Adrenal gland (tissue), 5 donors: ENCODE data around the gene DLG4.

Experiments
- POLR2A ChIP-seq, 2 donors: fragments of 450-650 bp; IDR thresholded peaks; one replicate each; pipeline ENCODE4 v1.6.1; 2017; ENCODE audit warnings: antibody characterized with exemption in 2 of 2, mild to moderate bottlenecking in 2 of 2, moderate library complexity in 1 of 2
- TF ChIP-seq, protein P1 (sequence below), 6 experiments: fragments of 450-650 bp in 4 of 6; fragments of 200-600 bp in 2 of 6; sonication (generic) in 1 of 6; IDR thresholded peaks; 1 replicate in 5 of 6; 2 replicates in 1 of 6; pipeline versions ENCODE4 v1.5.1 to v1.8.0; 2016 to 2021; ENCODE audit warnings: antibody characterized with exemption in 6 of 6, mild to moderate bottlenecking in 2 of 6, moderate library complexity in 1 of 6
- donor health status: DM: no; HTN: no; CAD: no.

GRCh38 chr17:7259555-7259889 is 39.9 kb upstream of the DLG4 start:
- TF ChIP-seq, protein P1, sequence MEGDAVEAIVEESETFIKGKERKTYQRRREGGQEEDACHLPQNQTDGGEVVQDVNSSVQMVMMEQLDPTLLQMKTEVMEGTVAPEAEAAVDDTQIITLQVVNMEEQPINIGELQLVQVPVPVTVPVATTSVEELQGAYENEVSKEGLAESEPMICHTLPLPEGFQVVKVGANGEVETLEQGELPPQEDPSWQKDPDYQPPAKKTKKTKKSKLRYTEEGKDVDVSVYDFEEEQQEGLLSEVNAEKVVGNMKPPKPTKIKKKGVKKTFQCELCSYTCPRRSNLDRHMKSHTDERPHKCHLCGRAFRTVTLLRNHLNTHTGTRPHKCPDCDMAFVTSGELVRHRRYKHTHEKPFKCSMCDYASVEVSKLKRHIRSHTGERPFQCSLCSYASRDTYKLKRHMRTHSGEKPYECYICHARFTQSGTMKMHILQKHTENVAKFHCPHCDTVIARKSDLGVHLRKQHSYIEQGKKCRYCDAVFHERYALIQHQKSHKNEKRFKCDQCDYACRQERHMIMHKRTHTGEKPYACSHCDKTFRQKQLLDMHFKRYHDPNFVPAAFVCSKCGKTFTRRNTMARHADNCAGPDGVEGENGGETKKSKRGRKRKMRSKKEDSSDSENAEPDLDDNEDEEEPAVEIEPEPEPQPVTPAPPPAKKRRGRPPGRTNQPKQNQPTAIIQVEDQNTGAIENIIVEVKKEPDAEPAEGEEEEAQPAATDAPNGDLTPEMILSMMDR (IDR thresholded peaks at IDR 0.05), result no peak
- no peak for TF ChIP-seq POLR2A (IDR thresholded peaks at IDR 0.05)
